ENCODE data around the gene TBC1D4. TPM values are rescaled to one million over a fixed set of nuclear protein-coding genes. Genes with fewer than 3 reads are reported as not detected.

TBC1D4 gene
- total and polyA plus RNA-seq, 10 donors: 10.1 to 67.0 (median 21.6) TPM

DNA sequence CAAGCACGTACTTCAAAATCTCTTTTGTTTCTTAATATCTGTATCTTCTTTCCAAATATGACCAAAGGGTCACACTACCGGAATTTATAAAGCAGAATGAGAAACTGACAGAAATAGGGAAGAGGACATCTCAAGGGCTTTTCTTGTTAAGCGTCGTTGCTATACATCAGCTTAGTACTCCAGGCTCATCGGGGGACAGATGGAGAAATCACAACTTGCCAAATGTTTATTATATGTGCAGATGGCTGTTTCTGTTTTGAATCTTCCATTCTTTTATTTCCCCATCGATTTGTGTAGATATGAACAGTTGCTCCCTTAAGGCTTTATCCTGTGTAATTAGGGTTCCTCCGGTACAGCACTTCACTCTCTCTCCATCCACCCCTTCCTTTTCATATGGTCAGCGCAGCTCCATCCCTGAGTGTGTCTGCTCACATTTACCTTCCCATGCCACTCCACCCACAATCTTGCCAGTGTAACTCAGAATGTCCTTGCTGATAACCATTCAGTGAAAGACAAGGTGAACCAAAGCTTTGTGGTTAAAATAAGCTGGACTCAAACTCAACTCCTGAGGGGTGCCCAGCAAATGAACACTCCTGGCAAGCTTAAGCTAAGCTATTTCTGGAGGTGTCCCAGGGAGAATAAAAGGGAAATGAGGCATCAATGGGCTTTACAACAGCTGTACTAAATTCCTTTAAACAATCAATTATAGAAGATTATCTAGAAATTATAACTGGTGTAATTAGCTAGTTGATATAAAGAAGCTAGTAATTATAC is 51.3 kb downstream of the TBC1D4 start:
- Histone ChIP-seq H3K4me3 (no peak overlapping the region), H3K36me3 (no peaks in the 10 kb centered on the region), H3K27me3 (replicated peaks in 1 of 7) (peaks cover 0 to 6% (median 0%) of the 10 kb centered on the region in 7 donors), H3K9me3 (peaks cover 0 to 5% (median 0%) of the 10 kb centered on the region in 8 donors), H3K4me1 (no peaks in the 10 kb centered on the region), H3K27ac (no peak overlapping the region)
- WGBS, 5 donors: 68 to 85% (median 82%) methylated on average over 8 of the region's 8 CpGs
- DNase-seq: no peak
- TF ChIP-seq POLR2AphosphoS5 (IDR thresholded peaks at IDR 0.05): no peak
- TF ChIP-seq POLR2A (IDR thresholded peaks at IDR 0.05): no peak
- TF ChIP-seq CTCF (IDR thresholded peaks at IDR 0.05 in 8 of 11, conservative IDR thresholded peaks at IDR 0.05 in 3 of 11): no peak
- intact Hi-C loops (cut with DNase I; ENCODE audit: low total_unique reads): no loop called here

DNA sequence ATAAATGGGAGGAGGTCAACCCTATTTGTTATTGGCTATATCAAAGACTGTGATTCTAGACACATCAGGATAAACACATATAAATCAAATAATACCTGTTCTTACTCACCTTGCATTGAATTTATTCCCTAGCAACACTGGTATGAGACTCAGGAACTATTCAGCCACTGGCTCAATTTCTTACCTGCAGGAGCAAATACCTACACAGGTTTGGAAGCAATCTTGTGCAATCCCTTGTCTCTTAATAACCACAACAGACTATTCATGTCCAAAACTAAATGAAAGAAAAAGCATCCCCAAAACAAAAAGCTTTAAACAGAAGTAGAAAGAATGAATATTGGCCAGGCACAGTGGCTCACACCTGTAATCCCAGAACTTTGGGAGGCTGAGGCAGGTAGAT is 55.5 kb downstream of the TBC1D4 start:
- Histone ChIP-seq H3K9me3 (no peaks in the 10 kb centered on the region), H3K4me1 (no peaks in the 10 kb centered on the region), H3K36me3 (no peaks in the 10 kb centered on the region), H3K4me3 (no peak overlapping the region), H3K27me3 (replicated peaks in 1 of 7) (peaks cover 0 to 6% (median 0%) of the 10 kb centered on the region in 7 donors), H3K27ac (no peak overlapping the region)
- no peak for TF ChIP-seq CTCF (IDR thresholded peaks at IDR 0.05 in 8 of 11, conservative IDR thresholded peaks at IDR 0.05 in 3 of 11)
- TF ChIP-seq POLR2AphosphoS5 (IDR thresholded peaks at IDR 0.05): no peak
- TF ChIP-seq POLR2A (IDR thresholded peaks at IDR 0.05): no peak
- DNase-seq: no peak
- intact Hi-C loops (cut with DNase I; ENCODE audit: low total_unique reads): no loop called here

GRCh38 chr13:75425216-75426009 is 56.6 kb downstream of the TBC1D4 start:
- WGBS, 5 donors: 73 to 84% (median 80%) methylated on average over 3 of the region's 3 CpGs

More at GRCh38 chr13:75425216-75426009, 56.6 kb downstream of the TBC1D4 start:
- intact Hi-C loops (cut with DNase I; ENCODE audit: low total_unique reads): no loop called here
- Histone ChIP-seq H3K27me3 (replicated peaks in 1 of 7) (peaks cover 0 to 6% (median 0%) of the 10 kb centered on the region in 7 donors), H3K27ac (no peak overlapping the region), H3K9me3 (no peaks in the 10 kb centered on the region), H3K36me3 (no peaks in the 10 kb centered on the region), H3K4me3 (no peak overlapping the region), H3K4me1 (no peaks in the 10 kb centered on the region)
- TF ChIP-seq CTCF (IDR thresholded peaks at IDR 0.05 in 8 of 11, conservative IDR thresholded peaks at IDR 0.05 in 3 of 11) (no peak), POLR2A (IDR thresholded peaks at IDR 0.05) (no peak), POLR2AphosphoS5 (IDR thresholded peaks at IDR 0.05) (no peak)
- no peak for DNase-seq
